H1 (cell line): ENCODE results near the gene CTNNBL1.

ENCODE experiments used
- ATF2 ChIP-seq: IDR thresholded peaks from 2 replicates; pipeline ENCODE4 v1.6.1; 2012; ENCODE audit warnings: low read length, inconsistent platforms
- CREB1 ChIP-seq: IDR thresholded peaks from 2 replicates; pipeline ENCODE4 v1.6.1; 2012; ENCODE audit warnings: inconsistent platforms
- CTCF ChIP-seq, 3 experiments: IDR thresholded peaks; 1 replicate in 2 of 3; 2 replicates in 1 of 3; pipeline versions ENCODE4 v1.5.1 to v1.6.1; 2011; ENCODE audit warnings: low read length in 3 of 3, mild to moderate bottlenecking in 3 of 3, inconsistent platforms in 2 of 3, low read depth in 1 of 3, moderate library complexity in 1 of 3; ENCODE audit not compliant: insufficient read depth in 1 of 3; ENCODE audit errors: control extremely low read depth in 1 of 3
- EP300 ChIP-seq, 2 experiments: IDR thresholded peaks; 1 replicate in 1 of 2; 2 replicates in 1 of 2; pipeline ENCODE4 v1.6.1; 2011 to 2012; ENCODE audit warnings: low read depth in 2 of 2, low read length in 2 of 2, mild to moderate bottlenecking in 2 of 2, borderline replicate concordance in 1 of 2, inconsistent platforms in 1 of 2, moderate library complexity in 1 of 2
- JUND ChIP-seq: IDR thresholded peaks from 2 replicates; pipeline ENCODE4 v1.6.1; 2011; ENCODE audit warnings: mild to moderate bottlenecking, improper control_type of control experiment, low read length
- NRF1 ChIP-seq: IDR thresholded peaks from 2 replicates; pipeline ENCODE4 v1.6.1; 2011; ENCODE audit warnings: mild to moderate bottlenecking, low read depth, low read length, improper control_type of control experiment
- POLR2A ChIP-seq, 2 experiments: IDR thresholded peaks; 1 replicate in 1 of 2; 2 replicates in 1 of 2; pipeline ENCODE4 v1.6.1; 2011; ENCODE audit warnings: low read depth in 2 of 2, low read length in 2 of 2, mild to moderate bottlenecking in 2 of 2; ENCODE audit errors: control extremely low read depth in 1 of 2
- POU5F1 ChIP-seq: IDR thresholded peaks from 2 replicates; pipeline ENCODE4 v1.6.1; 2011; ENCODE audit warnings: low read depth, mild to moderate bottlenecking, low read length, moderate library complexity
- RFX5 ChIP-seq: IDR thresholded peaks from 2 replicates; pipeline ENCODE4 v1.6.1; 2011; ENCODE audit warnings: low read depth, low read length, improper control_type of control experiment, borderline replicate concordance
- SP4 ChIP-seq: IDR thresholded peaks from 2 replicates; pipeline ENCODE4 v1.6.1; 2012; ENCODE audit warnings: low read length, inconsistent platforms
- TAF1 ChIP-seq: IDR thresholded peaks from 2 replicates; pipeline ENCODE4 v1.6.1; 2011; ENCODE audit warnings: mild to moderate bottlenecking, low read depth, low read length
- TCF12 ChIP-seq: IDR thresholded peaks from 2 replicates; pipeline ENCODE4 v1.6.1; 2011; ENCODE audit warnings: low read depth, mild to moderate bottlenecking, low read length
- USF2 ChIP-seq: IDR thresholded peaks from 2 replicates; pipeline ENCODE4 v1.6.1; 2011; ENCODE audit warnings: low read length, improper control_type of control experiment

GRCh38 chr20:37822141-37822601 is 128.3 kb downstream of the CTNNBL1 start:
- TF ChIP-seq POLR2A (IDR thresholded peaks at IDR 0.05; ENCODE audit: control extremely low read depth in 1 of 2, low read depth in 2 of 2, low read length in 2 of 2) (no peak), CTCF (IDR thresholded peaks at IDR 0.05; ENCODE audit: control extremely low read depth in 1 of 3, insufficient read depth in 1 of 3, low read depth in 1 of 3, low read length in 3 of 3) (no peak), POU5F1 (no peak), CREB1 (no peak), TAF1 (no peak), SP4 (no peak), NRF1 (no peak), USF2 (no peak), TCF12 (no peak), ATF2 (no peak), RFX5 (no peak), JUND (no peak), EP300 (IDR thresholded peaks at IDR 0.05; ENCODE audit: borderline replicate concordance in 1 of 2, low read depth in 2 of 2, low read length in 2 of 2) (no peak)
